Neural progenitor cell (in vitro differentiated cells): ENCODE results near the gene FARP1. TPM values are rescaled to one million over a fixed set of nuclear protein-coding genes. Genes with fewer than 3 reads are reported as not detected.
"Not testable (repeated sequence)": the region's sequence is repeated elsewhere in the genome, so short reads cannot be mapped to it uniquely, and the experiment has no call there.

ENCODE experiments used
- DNase-seq: peaks from one replicate; pipeline ENCODE4 v3.0.0-alpha.2; 2016; ENCODE audit warnings: low spot score
- H2AFZ ChIP-seq: fragments of 200-600 bp; sonication (generic); replicated peaks from 2 replicates; pipeline ENCODE4 v1.6.1; 2016; ENCODE audit warnings: antibody characterized with exemption
- H3F3A ChIP-seq: fragments of 200-600 bp; sonication (generic); 2 replicates; pipeline ENCODE4 v1.6.1; 2016; ENCODE audit warnings: antibody characterized with exemption, low read depth
- H3K27ac ChIP-seq: fragments of 200-600 bp; sonication (generic); 2 replicates; pipeline ENCODE4 v1.5.1; 2016; ENCODE audit warnings: mild to moderate bottlenecking
- H3K27me3 ChIP-seq: fragments of 200-600 bp; sonication (generic); 2 replicates; pipeline ENCODE4 v1.6.1; 2016; ENCODE audit warnings: mild to moderate bottlenecking, moderate library complexity
- H3K36me3 ChIP-seq: fragments of 200-600 bp; sonication (generic); 2 replicates; pipeline ENCODE4 v1.5.1; 2016
- H3K4me1 ChIP-seq: fragments of 200-600 bp; sonication (generic); 2 replicates; pipeline ENCODE4 v1.6.1; 2016; ENCODE audit warnings: mixed run types
- H3K4me2 ChIP-seq: fragments of 200-600 bp; sonication (generic); 2 replicates; pipeline ENCODE4 v1.6.1; 2016
- H3K4me3 ChIP-seq: fragments of 200-600 bp; sonication (generic); 2 replicates; pipeline ENCODE4 v1.5.1; 2016
- H3K79me2 ChIP-seq: fragments of 200-600 bp; sonication (generic); 2 replicates; pipeline ENCODE4 v1.6.1; 2016; ENCODE audit warnings: low read depth
- H3K9ac ChIP-seq: fragments of 200-600 bp; sonication (generic); 2 replicates; pipeline ENCODE4 v1.6.1; 2016
- H3K9me3 ChIP-seq: fragments of 200-600 bp; sonication (generic); 2 replicates; pipeline ENCODE4 v1.5.1; 2016; ENCODE audit warnings: low read depth
- H4K20me1 ChIP-seq: fragments of 200-600 bp; sonication (generic); 2 replicates; pipeline ENCODE4 v1.6.1; 2016; ENCODE audit warnings: low read depth
- H3K27ac Mint-ChIP-seq: 3 replicates; pipeline ENCODE4 v1.8.0; 2021; ENCODE audit warnings: mixed read lengths
- H3K27me3 Mint-ChIP-seq: 2 replicates; pipeline ENCODE4 v1.8.0; 2022; ENCODE audit warnings: low read depth, mild to moderate bottlenecking, inconsistent platforms, moderate library complexity, mixed read lengths; ENCODE audit not compliant: insufficient read depth
- H3K36me3 Mint-ChIP-seq: 3 replicates; pipeline ENCODE4 v1.8.0; 2021; ENCODE audit warnings: mixed read lengths
- H3K4me1 Mint-ChIP-seq: 3 replicates; pipeline ENCODE4 v1.8.0; 2021; ENCODE audit warnings: mixed read lengths
- H3K4me3 Mint-ChIP-seq: 3 replicates; pipeline ENCODE4 v1.8.0; 2021; ENCODE audit warnings: mild to moderate bottlenecking, moderate library complexity, mixed read lengths
- H3K9me3 Mint-ChIP-seq: 3 replicates; pipeline ENCODE4 v1.8.0; 2020; ENCODE audit warnings: mixed read lengths
- EZH2 ChIP-seq: fragments of 200-600 bp; sonication (generic); IDR thresholded peaks from 2 replicates; pipeline ENCODE4 v1.6.1; 2017; ENCODE audit warnings: antibody characterized with exemption, mild to moderate bottlenecking, moderate library complexity
- EZH2phosphoT487 ChIP-seq: fragments of 200-600 bp; sonication (generic); IDR thresholded peaks from 2 replicates; pipeline ENCODE4 v1.6.1; 2017; ENCODE audit warnings: antibody characterized with exemption
- total RNA-seq: library from RNA; depleted of rRNA; stranded (reverse); fragments of >200 nt; gene quantifications from 2 replicates; pipeline ENCODE4 v1.2.3, GENCODE V29; 2015; ENCODE audit warnings: low replicate concordance
- TF ChIP-seq, protein P1 (sequence below): fragments of 200-600 bp; sonication (generic); IDR thresholded peaks from 2 replicates; pipeline ENCODE4 v1.5.1; 2017; ENCODE audit warnings: antibody characterized with exemption, mild to moderate bottlenecking

Gene FARP1
- total RNA-seq, 1 donor from 2014 or later: 78.0 TPM

DNA sequence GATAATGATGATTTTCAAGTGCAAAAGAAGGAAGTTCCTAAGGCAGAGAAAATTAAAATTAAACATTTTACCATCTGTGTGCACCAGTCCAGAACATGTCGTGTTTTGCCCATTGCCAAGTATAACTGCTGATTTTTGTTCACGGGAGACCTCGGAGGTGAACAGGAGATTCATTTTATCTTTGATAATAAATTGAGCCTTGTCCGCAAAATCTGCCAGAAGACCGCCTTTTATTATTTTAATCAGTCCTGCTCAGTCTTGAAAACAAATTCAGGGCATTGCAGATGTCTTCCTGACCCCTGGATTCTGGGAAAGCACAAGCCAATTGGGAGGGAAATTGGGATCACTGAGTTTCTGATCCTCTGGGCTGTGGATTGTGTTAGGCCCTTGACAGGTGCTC lies 268.1 kb downstream of the FARP1 start:
- Mint-ChIP-seq H3K4me3 (no peak overlapping the region), H3K27ac (no peak overlapping the region), H3K36me3 (peaks cover 37% of the 10 kb centered on the region), H3K4me1 (no peaks in the 10 kb centered on the region), H3K27me3 (peaks cover 2% of the 10 kb centered on the region), H3K9me3 (no peaks in the 10 kb centered on the region)
- Histone ChIP-seq H3K4me1 (no peaks in the 10 kb centered on the region), H3F3A (no peaks in the 10 kb centered on the region), H4K20me1 (no peaks in the 10 kb centered on the region), H2AFZ (no peak overlapping the region), H3K27ac (no peak overlapping the region), H3K36me3 (no peaks in the 10 kb centered on the region), H3K4me3 (no peak overlapping the region), H3K27me3 (no peaks in the 10 kb centered on the region), H3K79me2 (no peaks in the 10 kb centered on the region), H3K9ac (no peak overlapping the region), H3K9me3 (no peaks in the 10 kb centered on the region), H3K4me2 (no peak overlapping the region)
- no peak for DNase-seq
- TF ChIP-seq EZH2phosphoT487 (no peak), EZH2 (no peak)
- TF ChIP-seq, protein P1, sequence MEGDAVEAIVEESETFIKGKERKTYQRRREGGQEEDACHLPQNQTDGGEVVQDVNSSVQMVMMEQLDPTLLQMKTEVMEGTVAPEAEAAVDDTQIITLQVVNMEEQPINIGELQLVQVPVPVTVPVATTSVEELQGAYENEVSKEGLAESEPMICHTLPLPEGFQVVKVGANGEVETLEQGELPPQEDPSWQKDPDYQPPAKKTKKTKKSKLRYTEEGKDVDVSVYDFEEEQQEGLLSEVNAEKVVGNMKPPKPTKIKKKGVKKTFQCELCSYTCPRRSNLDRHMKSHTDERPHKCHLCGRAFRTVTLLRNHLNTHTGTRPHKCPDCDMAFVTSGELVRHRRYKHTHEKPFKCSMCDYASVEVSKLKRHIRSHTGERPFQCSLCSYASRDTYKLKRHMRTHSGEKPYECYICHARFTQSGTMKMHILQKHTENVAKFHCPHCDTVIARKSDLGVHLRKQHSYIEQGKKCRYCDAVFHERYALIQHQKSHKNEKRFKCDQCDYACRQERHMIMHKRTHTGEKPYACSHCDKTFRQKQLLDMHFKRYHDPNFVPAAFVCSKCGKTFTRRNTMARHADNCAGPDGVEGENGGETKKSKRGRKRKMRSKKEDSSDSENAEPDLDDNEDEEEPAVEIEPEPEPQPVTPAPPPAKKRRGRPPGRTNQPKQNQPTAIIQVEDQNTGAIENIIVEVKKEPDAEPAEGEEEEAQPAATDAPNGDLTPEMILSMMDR: no peak

DNA sequence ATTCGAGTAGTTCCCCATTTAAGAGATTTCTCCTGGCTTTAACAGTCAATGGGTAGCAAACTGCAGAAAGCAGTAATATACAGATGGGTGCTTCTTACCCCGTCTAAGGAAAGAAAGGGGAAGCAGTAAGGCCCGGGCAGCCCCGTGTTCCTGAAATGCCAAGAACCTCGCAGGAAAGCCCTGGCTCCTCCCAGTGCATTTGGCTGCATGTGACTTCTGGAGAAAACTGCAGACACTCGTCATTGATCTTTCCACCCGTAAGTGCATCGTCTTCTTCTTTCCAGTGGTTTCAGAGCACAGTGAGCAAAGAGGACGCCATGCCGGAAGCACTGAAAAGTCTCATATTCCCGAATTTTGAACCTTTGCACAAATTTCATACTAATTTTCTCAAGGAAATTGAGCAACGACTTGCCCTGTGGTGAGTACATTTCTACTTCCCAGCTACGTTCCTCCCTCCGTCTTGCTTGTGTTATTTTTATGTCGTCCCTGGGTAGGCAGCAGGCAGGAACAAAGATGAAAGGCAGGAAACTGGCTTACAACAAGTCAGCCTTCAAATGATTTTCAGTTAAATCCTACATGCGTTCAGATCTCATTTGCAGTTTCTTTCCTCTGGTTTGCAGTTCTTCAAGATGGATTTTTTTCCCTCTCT lies 268.8 kb downstream of the FARP1 start:
- DNase-seq: no peak
- no peak overlapping the region for H2AFZ ChIP-seq
- Mint-ChIP-seq H3K4me3 (no peak overlapping the region), H3K27me3 (peaks cover 2% of the 10 kb centered on the region), H3K9me3 (no peaks in the 10 kb centered on the region), H3K36me3 (peaks cover 43% of the 10 kb centered on the region), H3K27ac (no peak overlapping the region), H3K4me1 (no peaks in the 10 kb centered on the region)
- H3K9me3 ChIP-seq: no peaks in the 10 kb centered on the region
- no peaks in the 10 kb centered on the region for H3F3A ChIP-seq
- H3K27me3 ChIP-seq: no peaks in the 10 kb centered on the region
- no peak overlapping the region for H3K4me3 ChIP-seq
- no peaks in the 10 kb centered on the region for H3K36me3 ChIP-seq
- H4K20me1 ChIP-seq: no peaks in the 10 kb centered on the region
- no peaks in the 10 kb centered on the region for H3K4me1 ChIP-seq
- no peak overlapping the region for H3K27ac ChIP-seq
- TF ChIP-seq EZH2 (no peak), EZH2phosphoT487 (no peak)
- TF ChIP-seq, protein P1: no peak
- no peaks in the 10 kb centered on the region for H3K79me2 ChIP-seq
- no peak overlapping the region for H3K9ac ChIP-seq
- no peak overlapping the region for H3K4me2 ChIP-seq

DNA sequence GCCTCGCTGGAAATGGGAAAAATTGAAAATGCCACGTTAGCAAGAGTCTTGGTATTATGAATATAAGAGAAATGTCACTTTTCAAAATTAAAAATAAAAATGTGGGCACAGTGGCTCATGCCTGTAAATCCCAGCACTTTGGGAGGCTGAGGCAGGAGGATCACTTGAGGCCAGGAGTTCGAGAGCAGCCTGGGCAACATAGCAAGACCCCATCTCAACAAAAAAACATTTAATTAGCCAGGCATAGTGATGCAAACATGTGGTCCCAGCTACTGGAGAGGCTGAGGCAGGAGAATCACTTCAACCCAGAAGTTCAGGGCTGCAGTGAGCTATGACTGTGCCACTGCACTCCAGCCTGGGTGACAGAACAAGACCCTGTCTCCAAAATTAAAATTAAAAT lies 270.4 kb downstream of the FARP1 start:
- H3K36me3 Mint-ChIP-seq: peaks cover 50% of the 10 kb centered on the region
- not testable (repeated sequence) for H3K27me3 Mint-ChIP-seq, H3K27ac Mint-ChIP-seq

DNA sequence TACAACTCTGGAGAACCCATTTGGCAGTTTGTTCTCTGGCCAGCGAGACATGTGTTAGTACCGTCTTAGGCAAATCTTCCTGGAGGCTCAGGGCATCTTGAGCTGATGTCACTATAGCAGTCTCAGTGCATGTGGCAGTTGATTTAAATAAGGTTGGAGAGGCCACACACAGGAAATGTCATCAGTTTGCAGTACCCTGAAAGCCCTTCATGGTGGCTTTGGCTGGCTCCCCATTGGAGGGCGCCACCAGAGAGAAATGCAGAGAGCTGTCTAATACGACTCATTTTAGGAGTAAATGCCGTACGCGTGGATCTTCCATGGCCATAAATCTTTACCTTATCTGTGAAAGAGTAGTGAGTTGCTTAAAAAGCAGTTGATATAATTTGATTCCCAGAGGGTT lies 270.9 kb downstream of the FARP1 start:
- H3K9me3 ChIP-seq: no peaks in the 10 kb centered on the region
- no peaks in the 10 kb centered on the region for H3F3A ChIP-seq
- Mint-ChIP-seq H3K36me3 (peaks cover 50% of the 10 kb centered on the region), H3K27me3 (peaks cover 6% of the 10 kb centered on the region), H3K9me3 (peaks cover 3% of the 10 kb centered on the region), H3K27ac (no peak overlapping the region), H3K4me3 (no peak overlapping the region), H3K4me1 (no peaks in the 10 kb centered on the region)
- no peak overlapping the region for H3K4me3 ChIP-seq
- no peak overlapping the region for H3K4me2 ChIP-seq
- H3K36me3 ChIP-seq: no peaks in the 10 kb centered on the region
- no peaks in the 10 kb centered on the region for H3K4me1 ChIP-seq
- TF ChIP-seq EZH2: no peak
- TF ChIP-seq, protein P1: peak; percentile 30
- no peak for DNase-seq
- no peak overlapping the region for H2AFZ ChIP-seq
- H3K27me3 ChIP-seq: no peaks in the 10 kb centered on the region
- H3K27ac ChIP-seq: no peak overlapping the region
- H3K79me2 ChIP-seq: no peaks in the 10 kb centered on the region
- no peak overlapping the region for H3K9ac ChIP-seq
- H4K20me1 ChIP-seq: no peaks in the 10 kb centered on the region

More for the DNA sequence above, 270.4 kb downstream of the FARP1 start:
- not testable (repeated sequence) for H3K4me1 ChIP-seq, H4K20me1 ChIP-seq, H3K4me1 Mint-ChIP-seq, H3F3A ChIP-seq, H3K9me3 ChIP-seq, H3K4me2 ChIP-seq, H3K9ac ChIP-seq, DNase-seq, H3K79me2 ChIP-seq, H3K27me3 ChIP-seq, H2AFZ ChIP-seq, H3K9me3 Mint-ChIP-seq, H3K4me3 Mint-ChIP-seq, H3K4me3 ChIP-seq, H3K27ac ChIP-seq, H3K36me3 ChIP-seq
